Mesothelial cell of epicardium (in vitro differentiated cells): Measurements from ENCODE around the gene FGR. TPM values are rescaled to one million over a fixed set of nuclear protein-coding genes. Genes with fewer than 3 reads are reported as not detected.

Experiments used
- DNase-seq, 2 experiments: peaks; one replicate each; pipeline ENCODE4 v3.0.0; 2021; ENCODE audit warnings: low spot score in 2 of 2; ENCODE audit not compliant: unreplicated experiment in 2 of 2
- H3K27ac Mint-ChIP-seq: 2 replicates; pipeline ENCODE4 v1.8.0; 2021; ENCODE audit warnings: mixed read lengths
- H3K27me3 Mint-ChIP-seq: 2 replicates; pipeline ENCODE4 v1.8.0; 2021; ENCODE audit warnings: low read depth, mixed read lengths
- H3K36me3 Mint-ChIP-seq: 2 replicates; pipeline ENCODE4 v1.8.0; 2021; ENCODE audit warnings: mixed read lengths
- H3K4me1 Mint-ChIP-seq: 2 replicates; pipeline ENCODE4 v1.8.0; 2021; ENCODE audit warnings: mixed read lengths
- H3K4me3 Mint-ChIP-seq: 2 replicates; pipeline ENCODE4 v1.8.0; 2021; ENCODE audit warnings: mild to moderate bottlenecking, moderate library complexity, mixed read lengths
- H3K9me3 Mint-ChIP-seq: 2 replicates; pipeline ENCODE4 v1.8.0; 2021; ENCODE audit warnings: mixed read lengths
- total RNA-seq: library from RNA; stranded (reverse); gene quantifications from 3 replicates; pipeline ENCODE4 v1.2.1, GENCODE V29; 2021
- TF ChIP-seq, protein P1 (sequence below): fragments of 200-600 bp; sonication (generic); IDR thresholded peaks from one replicate; pipeline ENCODE4 v1.5.0; 2021; ENCODE audit warnings: antibody characterized with exemption; ENCODE audit not compliant: unreplicated experiment

Gene FGR
- total RNA-seq, 1 donor from 2014 or later = 0.11 TPM

DNA sequence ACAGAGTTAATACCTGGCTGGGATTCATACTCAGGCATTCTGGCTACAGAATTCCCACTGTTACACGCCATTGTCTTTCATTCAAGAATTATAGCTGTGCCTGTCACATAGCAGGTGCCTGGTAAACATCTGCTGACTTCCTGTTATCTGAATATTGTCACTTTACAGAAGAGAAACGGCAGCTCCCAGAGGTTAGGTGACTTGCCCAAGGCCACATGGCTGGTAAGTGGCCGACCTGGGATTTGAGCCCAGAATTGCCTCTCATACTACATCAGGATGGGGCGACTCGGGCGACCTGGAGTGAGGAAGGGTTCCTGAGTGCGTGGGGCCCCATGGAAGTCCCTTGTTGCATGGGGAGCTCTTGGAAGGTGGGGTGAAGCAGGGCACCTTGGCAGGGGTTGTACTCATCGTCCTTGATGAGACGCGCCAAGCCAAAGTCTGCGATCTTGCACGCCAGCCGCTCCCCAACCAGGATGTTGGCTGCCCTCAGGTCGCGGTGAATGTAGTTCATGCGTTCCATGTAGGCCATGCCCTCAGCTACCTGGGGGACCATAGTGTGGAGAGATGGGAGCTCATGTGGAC, 20.9 kb downstream of the FGR start:
- TF ChIP-seq, protein P1, sequence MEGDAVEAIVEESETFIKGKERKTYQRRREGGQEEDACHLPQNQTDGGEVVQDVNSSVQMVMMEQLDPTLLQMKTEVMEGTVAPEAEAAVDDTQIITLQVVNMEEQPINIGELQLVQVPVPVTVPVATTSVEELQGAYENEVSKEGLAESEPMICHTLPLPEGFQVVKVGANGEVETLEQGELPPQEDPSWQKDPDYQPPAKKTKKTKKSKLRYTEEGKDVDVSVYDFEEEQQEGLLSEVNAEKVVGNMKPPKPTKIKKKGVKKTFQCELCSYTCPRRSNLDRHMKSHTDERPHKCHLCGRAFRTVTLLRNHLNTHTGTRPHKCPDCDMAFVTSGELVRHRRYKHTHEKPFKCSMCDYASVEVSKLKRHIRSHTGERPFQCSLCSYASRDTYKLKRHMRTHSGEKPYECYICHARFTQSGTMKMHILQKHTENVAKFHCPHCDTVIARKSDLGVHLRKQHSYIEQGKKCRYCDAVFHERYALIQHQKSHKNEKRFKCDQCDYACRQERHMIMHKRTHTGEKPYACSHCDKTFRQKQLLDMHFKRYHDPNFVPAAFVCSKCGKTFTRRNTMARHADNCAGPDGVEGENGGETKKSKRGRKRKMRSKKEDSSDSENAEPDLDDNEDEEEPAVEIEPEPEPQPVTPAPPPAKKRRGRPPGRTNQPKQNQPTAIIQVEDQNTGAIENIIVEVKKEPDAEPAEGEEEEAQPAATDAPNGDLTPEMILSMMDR = no peak
- Mint-ChIP-seq H3K27ac (no peak overlapping the region), H3K36me3 (no peaks in the 10 kb centered on the region), H3K4me1 (peaks cover 12% of the 10 kb centered on the region), H3K9me3 (no peaks in the 10 kb centered on the region), H3K27me3 (no peaks in the 10 kb centered on the region), H3K4me3 (peak overlapping the region; percentile 62)
- DNase-seq = no peak

DNA sequence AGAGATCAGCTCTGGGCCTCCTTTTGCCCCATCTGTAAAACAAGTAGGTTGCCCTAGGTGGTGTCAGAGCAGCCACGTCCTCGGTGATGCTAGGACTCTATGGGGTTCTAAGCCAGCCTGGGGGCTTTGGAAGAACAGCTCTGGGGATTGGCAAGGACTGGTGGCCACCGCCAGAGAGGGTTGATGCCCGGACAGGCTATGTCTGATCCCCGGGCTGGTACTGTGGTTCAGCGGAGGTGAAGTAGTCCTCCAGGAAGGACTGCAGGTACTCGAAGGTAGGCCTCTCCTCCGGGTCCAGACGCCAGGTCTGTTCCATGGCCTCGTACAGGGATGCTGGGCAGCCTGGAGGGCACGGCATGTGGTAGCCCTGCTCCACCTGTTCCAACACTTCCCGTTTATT, 22.3 kb downstream of the FGR start:
- H3K27ac Mint-ChIP-seq = no peak overlapping the region
- DNase-seq = no peak
- no peaks in the 10 kb centered on the region for H3K27me3 Mint-ChIP-seq
- TF ChIP-seq, protein P1 = no peak
- no peaks in the 10 kb centered on the region for H3K36me3 Mint-ChIP-seq
- H3K4me3 Mint-ChIP-seq = no peak overlapping the region
- peaks cover 12% of the 10 kb centered on the region for H3K4me1 Mint-ChIP-seq
- H3K9me3 Mint-ChIP-seq = no peaks in the 10 kb centered on the region

DNA sequence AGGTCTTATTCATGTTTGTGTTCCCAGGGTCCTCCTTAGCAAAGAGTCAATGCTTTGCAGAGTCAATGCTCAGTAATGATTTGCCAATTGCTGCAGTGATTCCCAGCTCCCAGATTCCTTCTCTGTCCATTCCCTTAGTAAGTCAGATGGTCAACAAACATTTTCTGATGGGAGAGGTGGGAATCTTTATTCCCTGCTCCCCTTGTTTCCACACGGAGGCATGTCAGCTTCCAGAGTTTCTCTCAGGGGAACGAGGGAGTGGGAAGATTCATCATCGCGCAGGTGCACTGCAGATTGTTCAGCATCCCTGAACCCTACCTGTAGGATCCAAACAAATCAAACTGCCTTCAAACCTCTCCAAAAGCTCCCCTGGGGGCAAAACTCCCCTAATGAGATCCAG, 23.5 kb downstream of the FGR start:
- Mint-ChIP-seq H3K36me3 (no peaks in the 10 kb centered on the region), H3K4me3 (no peak overlapping the region), H3K4me1 (peaks cover 25% of the 10 kb centered on the region)

DNA sequence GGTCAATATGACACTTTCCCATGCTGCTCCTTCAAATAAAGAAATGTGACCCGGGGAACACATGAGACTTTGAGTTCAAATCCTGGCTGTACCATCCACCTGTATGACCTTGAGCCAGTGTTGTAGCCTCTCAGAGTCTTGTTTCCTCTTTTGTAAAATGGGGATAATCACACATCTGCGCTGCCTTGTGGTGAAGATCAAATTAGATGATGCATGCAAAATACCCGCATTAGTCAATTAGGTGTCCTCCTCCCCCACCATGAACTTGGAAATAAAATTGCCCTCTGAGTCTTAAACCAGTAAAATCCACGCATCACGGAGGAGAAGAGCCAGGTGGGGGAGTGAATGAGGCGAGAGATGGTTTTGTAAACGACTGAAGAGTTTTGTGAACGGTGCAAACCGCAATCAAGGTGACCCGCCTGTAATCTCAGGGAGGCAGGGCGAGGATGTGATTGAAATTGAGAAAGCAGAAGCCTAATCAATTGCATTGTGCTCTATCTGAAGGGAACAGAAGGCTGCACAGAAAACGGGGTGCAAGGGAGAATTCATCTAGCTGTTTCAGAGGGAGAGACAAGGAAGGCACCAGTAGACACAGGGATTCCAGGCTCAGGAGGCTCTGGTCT, 25.3 kb downstream of the FGR start:
- H3K4me1 Mint-ChIP-seq = peaks cover 34% of the 10 kb centered on the region
- no peaks in the 10 kb centered on the region for H3K9me3 Mint-ChIP-seq
- no peak for DNase-seq
- H3K27me3 Mint-ChIP-seq = no peaks in the 10 kb centered on the region
- TF ChIP-seq, protein P1 = no peak
- no peak overlapping the region for H3K4me3 Mint-ChIP-seq
- H3K36me3 Mint-ChIP-seq = no peaks in the 10 kb centered on the region
- H3K27ac Mint-ChIP-seq = no peak overlapping the region

More for the DNA sequence above, 23.5 kb downstream of the FGR start:
- TF ChIP-seq, protein P1 = no peak
- no peaks in the 10 kb centered on the region for H3K9me3 Mint-ChIP-seq
- DNase-seq = no peak
- H3K27ac Mint-ChIP-seq = no peak overlapping the region
- H3K27me3 Mint-ChIP-seq = no peaks in the 10 kb centered on the region

DNA sequence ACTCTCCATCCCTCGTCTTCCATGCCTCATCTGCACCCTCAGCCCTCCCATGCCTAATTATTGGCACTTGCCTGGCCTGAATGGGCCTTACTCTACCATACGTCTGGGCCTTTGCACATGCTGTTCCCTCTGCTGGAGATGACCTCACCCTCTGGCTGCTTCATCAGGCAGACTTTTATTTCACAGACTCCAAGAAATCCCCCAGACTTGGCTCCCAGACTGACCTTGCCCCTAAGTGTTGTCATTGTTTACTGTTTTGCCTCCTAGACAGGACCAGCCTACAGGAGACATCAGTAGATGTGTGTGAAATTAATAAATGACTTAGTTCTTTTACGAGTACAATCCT, 25.8 kb downstream of the FGR start:
- no peaks in the 10 kb centered on the region for H3K9me3 Mint-ChIP-seq
- DNase-seq = no peak
- H3K27me3 Mint-ChIP-seq = no peaks in the 10 kb centered on the region
- no peak overlapping the region for H3K4me3 Mint-ChIP-seq
- H3K27ac Mint-ChIP-seq = no peak overlapping the region
- TF ChIP-seq, protein P1 = no peak
- no peaks in the 10 kb centered on the region for H3K36me3 Mint-ChIP-seq
- peaks cover 31% of the 10 kb centered on the region for H3K4me1 Mint-ChIP-seq
